GM18907 (cell line): ENCODE measurements around the gene KIAA0930.

Experiments
- ATAC-seq: cut with Tn5 transposase; IDR thresholded peaks from one replicate; pipeline ENCODE4 v1.9.1; 2021; ENCODE audit warnings: mild to moderate bottlenecking, moderate library complexity; ENCODE audit not compliant: unreplicated experiment

Gene KIAA0930

DNA sequence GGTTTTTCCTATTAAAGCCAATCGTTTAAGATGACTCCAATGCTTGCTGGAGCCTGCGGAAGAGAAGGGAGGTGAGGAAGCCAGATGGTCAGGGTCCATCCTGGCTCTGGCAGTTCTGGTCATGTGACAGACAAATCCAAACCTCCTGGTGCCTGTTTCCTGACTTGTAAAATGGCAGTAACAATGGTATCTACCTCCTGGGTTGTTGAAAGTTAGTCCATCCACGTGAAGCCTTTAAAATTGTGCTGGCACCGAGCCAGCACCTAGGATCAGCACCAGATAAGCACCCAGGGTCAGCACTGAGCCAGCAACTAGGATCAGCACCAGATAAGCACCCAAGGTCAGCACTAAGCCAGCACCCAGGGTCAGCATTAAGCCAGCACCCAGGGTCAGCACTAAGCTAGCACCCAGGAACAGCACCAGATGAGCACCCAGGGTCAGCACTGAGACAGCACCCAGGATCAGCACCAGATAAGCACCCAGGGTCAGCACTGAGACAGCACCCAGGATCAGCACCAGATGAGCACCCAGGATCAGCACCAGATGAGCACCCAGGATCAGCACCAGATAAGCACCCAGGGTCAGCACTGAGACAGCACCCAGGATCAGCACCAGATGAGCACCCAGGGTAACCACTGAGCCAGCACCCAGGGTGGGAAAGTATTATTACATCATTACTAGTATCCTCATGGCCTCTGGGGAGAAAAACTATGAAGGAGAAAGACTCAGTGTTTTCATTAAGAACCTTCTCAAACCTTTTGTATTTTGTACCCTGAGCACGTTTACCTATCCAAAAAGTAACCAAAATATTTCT lies 17.2 kb downstream of the KIAA0930 start:
- ATAC-seq: no peak

DNA sequence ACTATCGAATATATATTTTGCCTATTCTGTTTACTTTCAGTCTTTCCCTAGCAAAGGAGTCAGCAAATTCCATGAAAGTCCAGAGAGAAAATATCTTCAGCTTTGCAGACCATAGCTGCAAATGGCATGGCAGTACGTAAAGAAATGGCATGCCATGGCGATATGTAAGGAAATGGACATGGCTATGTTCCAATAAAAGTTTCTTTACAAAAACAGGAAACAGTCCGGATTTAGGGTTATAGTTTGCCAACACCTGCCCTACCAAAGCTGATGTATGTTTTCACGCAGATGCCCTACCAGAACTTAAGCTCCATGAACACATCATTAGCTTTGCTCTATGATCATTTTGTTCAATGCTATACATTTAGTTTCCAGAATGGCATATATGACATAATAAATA lies 19.5 kb downstream of the KIAA0930 start:
- no peak for ATAC-seq

DNA sequence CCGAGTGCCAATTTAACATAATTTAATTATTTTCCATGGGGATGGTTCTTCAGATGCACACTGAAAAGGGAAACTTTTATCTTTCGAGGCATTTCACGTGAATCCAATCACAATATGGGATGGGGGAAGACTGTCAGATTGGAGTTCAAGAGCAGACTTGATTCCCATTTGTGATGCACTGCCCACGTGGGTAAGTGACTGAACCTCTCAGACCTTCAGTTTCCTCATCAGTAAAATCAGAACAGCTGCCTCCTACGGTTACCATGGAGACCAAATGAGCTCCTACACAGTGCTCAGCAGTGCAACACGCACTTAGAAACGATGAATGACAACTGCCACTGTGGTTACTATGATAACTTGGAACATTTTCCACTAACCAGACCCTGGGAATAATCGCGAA lies 21.7 kb downstream of the KIAA0930 start:
- ATAC-seq: no peak

DNA sequence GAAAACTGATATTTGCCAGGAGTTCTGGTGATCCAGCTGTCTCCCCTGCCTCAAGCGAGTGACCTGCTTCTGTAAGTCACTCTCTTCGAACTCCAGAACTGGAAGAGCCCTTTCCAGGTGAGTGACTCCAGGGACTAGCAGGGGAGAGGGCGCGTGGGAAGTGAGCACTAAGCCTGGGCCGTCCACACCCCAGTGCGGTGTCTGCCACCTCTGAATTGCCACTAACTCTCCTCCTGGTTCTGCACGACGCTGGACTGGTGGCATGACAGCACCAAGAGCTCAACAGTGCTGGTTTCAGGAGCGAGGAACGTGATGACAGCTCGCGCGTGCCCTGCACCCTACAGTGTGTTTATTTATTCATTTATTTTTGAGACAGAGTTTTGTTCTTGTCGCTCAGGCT lies 22.9 kb downstream of the KIAA0930 start:
- no peak for ATAC-seq

DNA sequence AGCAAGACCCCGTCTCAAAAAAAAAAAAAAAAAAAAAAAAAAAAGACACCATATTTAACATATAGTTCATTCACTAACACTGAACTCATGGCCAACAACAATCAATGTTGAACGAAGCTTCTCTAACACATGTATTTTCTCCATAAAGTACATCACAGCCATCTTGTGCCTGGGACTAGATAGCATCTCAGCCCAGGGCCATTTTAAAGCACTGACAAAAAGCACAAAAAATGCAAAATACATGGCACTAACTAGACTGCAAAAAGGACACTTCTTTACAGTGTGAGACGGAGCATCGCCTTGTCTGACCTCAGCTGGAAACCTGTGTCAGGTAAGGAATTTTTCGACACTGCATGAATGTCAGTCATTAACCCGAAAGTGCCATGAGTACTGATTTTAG lies 23.3 kb downstream of the KIAA0930 start:
- ATAC-seq: no peak

DNA sequence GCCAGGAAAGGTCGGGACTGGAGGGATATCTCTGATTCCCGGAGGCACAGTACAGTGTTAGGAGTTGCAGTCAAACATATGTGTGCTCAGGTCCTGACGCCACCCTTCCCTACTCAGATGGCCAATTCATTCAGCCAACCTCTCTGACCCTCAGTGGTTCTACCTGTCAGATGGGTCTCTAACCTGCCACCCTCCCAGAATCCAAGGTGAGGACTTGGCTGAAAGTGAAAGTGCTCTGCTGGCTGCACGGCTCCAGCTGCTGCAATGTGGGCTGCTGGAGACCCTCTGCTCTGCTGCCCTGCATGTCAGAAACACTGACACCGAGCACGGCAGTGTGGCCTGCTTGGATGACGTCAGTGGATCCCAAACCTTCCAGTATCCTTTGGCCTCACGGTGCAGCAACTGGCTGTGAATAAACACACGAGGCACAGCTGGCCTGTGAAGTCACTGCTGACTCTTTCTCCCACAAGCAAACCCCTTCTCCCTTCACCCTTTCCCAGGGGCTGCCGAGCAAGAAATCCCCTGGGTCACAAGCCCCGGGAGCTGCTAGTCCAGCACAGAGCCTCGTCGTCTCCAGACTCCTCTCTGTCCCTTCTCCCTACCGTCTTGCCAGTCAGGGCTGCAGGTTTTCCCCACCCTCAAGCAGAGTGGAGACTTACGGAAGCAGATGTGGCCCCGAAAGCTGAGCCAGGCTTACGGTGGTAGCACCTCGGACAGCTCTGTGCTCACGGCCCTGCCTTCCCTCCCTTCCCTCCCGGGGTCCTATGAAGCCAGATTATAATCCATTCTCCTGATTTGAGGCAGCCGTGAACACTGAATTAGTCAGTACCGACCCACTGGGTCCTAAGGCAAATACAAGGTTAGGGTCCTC lies 24.3 kb downstream of the KIAA0930 start:
- no peak for ATAC-seq

DNA sequence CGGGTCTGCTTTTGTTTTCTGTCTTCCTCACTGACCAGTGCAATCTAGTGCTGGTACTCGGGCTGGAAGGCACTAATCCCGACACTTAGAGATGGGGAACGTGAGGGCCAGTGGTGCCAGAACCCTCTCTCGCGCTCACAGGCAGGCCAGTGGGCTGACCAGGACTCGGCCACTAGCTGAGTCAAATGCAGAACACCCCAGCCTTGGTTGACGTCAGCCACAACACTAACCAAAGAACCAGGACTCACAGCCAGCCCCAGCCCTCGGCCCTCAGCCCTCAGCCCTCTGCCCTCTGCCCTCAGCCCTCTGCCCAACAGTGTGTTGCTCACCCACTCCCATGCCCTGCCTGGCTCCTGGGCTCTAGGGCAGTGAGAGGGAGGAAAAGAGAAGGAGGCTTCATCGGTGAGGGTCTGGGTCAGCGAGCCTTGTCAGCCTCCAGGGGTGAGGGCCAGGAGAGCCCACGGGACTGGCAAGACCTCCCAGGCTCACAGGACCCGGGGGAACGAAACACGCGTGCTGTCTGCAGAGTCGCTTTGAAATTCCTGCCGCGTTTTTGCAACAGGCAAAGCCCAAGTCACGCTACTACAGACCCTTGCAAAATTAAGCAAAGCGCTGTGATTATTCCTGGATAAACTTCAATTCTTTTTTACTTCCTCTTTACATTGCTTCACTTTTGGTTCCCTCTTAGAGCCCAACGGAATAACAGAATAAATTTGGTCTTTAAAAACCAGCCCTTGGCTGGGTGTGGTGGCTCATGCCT lies 27.5 kb downstream of the KIAA0930 start:
- ATAC-seq: no peak

DNA sequence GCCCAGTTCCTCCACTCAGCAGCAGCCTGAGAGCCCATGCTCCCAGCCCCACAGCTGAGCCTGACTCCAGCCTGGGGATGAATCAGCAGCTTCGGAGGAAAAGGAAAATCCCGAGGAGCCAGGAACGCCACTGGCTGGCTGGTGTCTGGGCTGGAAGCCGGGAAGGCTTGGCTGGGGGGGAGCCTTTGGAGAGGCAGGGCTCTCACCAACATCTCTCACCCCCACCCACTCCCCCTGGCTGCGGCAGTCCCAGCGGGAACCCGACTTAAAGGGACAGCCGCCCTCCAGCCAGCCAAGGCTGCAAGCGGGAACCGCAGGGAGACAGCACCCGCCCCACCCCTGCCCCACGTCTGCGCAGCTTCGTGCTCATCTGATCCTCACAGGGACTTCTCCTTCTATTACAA lies 28.4 kb downstream of the KIAA0930 start:
- no peak for ATAC-seq

DNA sequence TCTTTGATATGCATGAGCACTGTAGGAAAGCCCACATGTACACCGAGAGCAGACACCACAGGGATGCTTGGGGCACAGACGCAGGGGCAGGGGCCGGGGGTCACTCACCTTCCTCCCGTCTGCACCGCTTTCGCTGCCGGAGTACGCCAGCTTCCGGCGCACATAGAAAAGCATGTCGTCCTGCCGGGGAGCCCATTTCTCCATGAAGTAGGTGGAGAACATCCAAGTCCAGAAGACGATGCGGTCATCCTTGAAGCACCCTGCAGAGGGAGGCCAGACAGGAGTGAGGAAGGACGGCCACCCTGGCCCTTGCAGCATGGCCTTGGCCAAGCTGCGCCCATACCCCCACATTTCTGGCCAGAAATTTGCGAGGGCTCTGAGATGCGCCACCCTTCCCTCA lies 28.8 kb downstream of the KIAA0930 start:
- no peak for ATAC-seq

DNA sequence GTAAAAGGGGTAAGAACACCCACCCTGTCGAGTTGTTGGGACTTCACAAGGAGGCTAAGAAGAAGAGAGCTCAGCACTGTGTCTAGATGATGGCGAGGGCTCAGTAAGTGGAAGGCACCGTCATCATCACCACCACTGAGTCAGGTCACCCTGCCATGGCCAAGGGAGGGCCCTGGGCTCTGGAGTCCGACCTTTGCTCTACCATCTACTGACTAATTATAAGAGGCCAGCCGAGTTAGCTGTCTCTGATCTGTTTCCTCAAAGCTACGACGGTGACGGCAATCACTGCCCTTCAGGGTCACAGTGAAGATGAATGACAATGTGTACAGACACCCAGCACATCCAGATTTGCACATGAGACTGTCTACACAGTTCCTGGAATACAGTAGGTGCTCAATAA lies 29.3 kb downstream of the KIAA0930 start:
- no peak for ATAC-seq

DNA sequence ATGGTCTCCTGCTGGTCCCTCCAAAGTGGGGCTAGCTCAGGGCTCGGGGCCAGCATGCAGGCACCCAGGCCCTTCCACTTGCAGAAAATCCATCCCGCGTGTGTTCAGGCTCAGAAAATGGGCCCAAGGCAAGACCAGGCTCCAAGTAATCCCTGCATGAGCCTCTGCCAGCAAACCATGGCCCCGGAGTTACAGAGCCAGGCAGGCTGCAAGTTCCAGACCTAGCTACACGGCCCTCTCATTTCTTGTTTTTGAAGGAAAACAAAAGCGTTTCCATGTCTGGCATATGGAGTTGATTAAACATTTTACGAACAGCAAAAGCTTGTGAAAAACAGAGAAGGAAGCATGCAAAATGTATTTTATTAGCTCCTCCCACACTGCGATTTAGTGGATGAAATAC lies 29.7 kb downstream of the KIAA0930 start:
- ATAC-seq: no peak

DNA sequence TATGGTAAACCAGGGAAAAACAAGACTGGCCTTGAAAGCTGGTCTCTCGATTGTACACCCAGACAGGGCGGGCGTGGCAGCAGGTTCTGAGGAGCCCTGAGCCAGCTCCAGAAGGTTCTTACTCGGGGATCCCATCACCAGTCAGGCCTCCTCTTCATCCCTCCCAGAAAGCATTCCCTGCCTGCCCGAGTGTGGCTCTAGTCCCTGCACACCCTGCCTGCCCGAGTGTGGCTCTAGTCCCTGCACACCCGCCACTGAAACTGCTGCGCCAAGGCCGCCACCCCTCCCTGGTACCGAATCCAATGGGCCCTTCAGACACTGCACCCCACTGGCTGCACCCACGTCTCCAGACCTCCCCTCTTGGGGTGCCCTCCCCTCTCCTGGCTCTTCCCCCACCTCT lies 30.1 kb downstream of the KIAA0930 start:
- no peak for ATAC-seq

DNA sequence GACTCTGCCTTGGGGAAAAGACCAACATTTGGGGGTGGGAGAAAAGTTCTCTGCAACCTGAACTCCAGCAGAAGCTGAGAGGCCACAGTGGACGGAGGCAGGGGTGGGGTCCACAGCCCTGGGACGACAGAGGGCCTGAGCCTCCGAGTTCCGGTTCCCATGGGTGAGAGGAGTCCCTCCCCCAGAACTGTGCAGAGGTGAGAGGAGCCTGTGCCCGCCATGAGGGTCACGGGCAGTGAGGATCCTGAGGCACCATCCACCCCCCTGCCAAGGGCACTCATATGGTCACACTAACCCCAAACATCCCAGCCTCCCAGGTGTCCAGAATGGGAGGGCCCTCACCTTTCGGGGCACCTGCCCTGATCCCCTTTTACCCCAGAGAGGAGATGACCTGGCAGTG lies 30.5 kb downstream of the KIAA0930 start:
- ATAC-seq: no peak

DNA sequence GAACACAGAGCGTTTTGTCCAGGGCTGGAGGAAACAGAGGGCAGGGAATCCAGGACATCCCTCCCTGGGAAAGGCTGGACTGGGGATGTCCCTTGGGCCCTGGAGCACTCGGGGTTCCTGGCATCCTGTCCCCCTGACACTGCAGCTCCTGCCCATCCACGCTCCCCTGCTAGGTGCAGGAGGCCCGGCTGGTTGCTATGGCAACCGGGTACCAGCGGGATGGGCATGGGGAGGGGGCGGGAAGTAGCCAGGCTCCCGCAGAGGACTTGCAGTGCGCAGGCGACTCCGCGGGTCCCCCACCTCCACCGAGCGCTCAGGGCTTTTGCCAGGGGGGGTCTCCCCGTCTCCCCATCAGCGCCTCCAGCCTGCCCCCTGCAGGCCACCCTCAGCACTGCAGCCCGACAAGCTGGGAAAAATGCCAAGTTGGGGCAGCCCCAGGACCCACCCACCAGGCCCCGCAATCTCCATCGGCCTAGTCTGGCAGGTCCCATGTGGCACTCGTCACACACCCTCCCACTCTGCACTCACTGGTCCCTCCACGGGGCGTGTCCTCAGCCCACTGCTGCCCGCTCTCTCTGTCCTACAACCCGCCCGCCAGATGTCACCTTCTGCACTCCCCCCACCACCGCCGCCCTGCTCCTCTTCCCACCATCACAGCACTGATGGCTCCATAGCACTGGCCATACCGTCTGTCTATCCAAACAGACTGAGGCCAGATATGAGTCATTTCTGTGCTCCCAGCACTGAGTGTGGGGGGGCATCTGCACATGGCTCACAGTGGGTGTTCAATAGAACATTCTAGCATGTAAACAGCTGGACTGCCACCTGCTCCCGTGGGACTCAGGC lies 31.5 kb downstream of the KIAA0930 start:
- ATAC-seq: no peak

DNA sequence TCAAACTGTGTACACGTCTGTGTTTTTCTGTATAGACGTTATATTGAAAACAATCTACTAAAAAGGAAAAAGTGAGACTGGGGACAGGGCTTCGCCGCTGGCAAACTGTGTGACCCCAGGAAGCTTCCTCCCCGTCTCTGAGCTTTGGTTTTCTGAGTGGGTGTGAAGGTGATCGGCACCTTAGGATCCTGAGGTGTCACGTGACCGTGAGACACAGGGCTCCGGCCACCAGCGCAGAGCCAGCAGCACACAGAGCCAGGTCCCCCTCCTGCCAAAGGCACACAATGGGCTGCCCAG lies 32.0 kb downstream of the KIAA0930 start:
- ATAC-seq: no peak

DNA sequence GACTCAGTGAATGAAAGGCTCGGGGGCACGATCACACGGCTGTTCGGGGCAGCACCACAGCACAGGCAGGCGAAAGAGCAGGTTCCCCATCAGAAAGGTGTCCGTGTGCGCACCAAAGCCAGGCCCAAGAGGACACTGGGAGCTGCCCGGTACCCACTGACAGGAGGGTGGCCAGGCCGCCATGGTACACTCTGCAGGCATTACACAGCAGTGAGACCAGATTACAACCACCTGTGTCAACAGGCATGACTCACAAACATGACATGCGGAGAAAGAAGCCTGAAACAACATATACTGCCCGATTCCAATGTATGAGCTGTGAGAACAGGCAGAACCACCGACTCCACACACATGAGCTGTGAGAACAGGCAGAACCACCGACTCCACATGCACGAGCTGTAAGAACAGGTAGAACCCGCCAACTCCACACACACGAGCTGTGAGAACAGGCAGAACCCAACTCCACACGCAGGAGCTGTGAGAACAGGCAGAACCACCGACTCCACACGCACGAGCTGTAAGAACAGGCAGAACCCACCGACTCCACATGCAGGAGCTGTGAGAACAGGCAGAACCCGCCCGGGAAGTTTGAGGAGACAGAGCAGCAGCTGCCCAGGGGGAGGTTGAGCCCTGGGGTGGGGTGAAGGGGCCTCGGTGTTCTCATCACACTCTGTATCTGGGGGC lies 32.6 kb downstream of the KIAA0930 start:
- ATAC-seq: no peak

DNA sequence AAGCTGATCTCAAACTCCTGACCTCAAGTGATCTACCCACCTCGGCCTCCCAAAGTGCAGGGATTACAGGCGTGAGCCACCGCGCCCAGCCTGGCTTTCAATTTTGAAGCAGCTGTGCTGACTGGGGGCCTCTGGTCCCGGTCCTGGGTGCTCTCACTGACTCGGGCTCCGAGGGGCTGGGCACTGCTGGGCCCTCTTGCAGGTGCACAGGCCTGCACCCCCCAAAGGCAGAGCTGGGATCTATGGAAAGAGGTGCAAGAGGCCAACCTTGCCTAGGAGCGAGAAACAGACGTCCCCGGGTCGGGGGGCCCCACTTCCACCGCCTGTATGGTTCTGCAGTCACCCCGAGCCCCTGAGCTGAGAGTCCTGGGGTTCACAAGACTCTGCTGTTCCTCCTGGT lies 33.2 kb downstream of the KIAA0930 start:
- no peak for ATAC-seq

DNA sequence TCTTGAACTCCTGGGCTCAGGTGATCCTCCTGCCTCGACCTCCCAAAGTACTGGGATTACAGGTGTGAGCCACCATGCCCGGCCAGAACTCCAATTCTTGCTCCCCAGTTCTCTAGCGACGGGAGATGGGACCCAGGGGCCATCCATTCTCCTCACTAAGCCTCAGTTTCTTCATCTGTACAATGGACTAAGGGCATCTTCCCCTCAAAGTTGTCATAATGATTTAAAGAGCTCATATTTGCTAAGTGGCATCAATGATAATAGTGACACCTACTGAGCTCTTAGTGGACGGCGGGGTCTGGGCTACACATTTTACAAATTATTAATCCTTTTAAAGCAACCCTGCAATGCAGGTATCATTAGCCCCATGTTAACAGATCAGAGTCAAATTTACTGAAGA lies 34.5 kb downstream of the KIAA0930 start:
- ATAC-seq: no peak

DNA sequence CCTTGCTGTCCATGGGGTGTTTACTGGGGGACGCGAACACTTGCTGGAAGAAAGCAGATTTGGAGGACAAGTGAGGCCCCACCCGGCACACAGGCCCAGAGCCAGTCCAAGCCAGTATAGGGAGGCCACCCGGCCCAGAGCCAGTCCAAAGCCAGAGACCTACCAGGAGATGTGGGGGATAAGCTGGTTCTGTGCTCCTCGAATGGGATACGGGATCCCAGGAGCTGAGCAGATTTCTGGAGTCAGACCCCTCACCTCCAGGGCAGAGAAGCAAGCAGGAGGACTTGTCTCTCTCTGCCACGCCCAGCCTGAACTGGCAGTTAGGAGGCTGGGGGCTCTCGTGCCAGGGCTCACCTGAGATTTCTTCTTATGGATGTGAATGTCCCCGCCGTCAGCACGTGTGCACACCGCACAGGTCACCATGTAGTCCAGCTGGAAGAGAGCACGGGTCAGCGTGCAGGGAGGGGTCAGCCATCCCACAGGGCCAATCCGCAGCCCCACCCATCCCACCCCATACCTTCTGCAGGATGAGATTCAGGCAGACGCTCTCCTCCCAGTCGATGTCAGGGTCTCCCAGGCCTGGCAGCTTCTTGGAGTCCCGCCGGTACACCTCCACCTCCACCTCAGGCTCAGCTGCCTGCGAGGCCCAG lies 35.3 kb downstream of the KIAA0930 start:
- ATAC-seq: no peak

DNA sequence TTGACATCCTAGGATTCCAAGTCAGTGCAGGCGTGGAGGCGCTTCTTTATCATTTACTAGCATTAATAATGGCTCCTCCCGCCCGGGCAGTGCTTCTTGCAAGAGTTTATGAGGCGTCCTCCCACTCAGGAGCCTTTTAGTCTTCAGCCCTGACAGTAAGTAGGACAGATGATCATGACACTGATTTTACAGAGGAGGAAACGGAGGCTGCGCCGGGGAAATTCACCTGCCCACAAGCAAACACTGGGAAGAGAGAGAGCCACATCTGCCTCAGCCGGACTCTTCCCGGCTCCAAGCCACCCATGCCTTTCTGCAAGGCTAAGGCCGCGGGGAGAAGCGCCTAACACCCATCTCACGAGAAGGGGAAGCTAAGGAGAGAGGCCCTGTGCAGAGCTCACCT lies 35.9 kb downstream of the KIAA0930 start:
- ATAC-seq: no peak
